ENCODE results near the gene CPTP. TPM values are rescaled to one million over a fixed set of nuclear protein-coding genes. Genes with fewer than 3 reads are reported as not detected.

CPTP gene
- total and polyA plus RNA-seq, 10 of the 15 experiments (the other 5 are each of a cell fraction or from before 2014, with no cell fraction given): 0.06 to 24.3 (median 10.0) TPM

DNA sequence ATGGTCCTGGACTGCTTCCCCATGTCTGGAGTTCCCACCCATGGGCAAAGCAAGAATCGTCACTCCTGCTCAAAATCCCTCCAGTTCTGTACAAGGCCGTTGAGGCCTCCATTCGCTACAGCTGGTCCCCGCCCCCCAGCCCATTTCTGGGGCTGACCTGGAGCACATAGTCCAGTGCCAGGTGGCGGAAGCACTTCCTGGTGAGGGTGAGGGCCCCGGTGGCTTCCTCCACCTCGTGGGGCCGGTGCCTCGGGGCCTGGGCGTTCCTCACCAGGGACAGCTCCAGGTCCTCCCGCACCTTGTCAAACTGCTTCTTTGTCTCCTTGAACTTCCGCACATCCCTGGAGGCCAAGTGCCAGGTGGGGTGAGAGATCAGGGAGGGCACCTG is 24.3 kb upstream of the CPTP start (continued):
- TF ChIP-seq BHLHE40 (IDR thresholded peaks at IDR 0.05; ENCODE audit: borderline replicate concordance in 1 of 2, low read depth in 2 of 2, low read length in 1 of 2) (no peak), TBL1XR1 (IDR thresholded peaks at IDR 0.05; ENCODE audit: low read depth, low read length) (no peak), SREBF1 (IDR thresholded peaks at IDR 0.05; ENCODE audit: low read length) (no peak), BCL11A (IDR thresholded peaks at IDR 0.05; ENCODE audit: low read depth, low read length) (no peak), NR2F1 (conservative IDR thresholded peaks at IDR 0.05) (no peak), RBBP5 (conservative IDR thresholded peaks at IDR 0.05) (no peak), YY1 (IDR thresholded peaks at IDR 0.05; ENCODE audit: low read depth, low read length) (no peak)

DNA sequence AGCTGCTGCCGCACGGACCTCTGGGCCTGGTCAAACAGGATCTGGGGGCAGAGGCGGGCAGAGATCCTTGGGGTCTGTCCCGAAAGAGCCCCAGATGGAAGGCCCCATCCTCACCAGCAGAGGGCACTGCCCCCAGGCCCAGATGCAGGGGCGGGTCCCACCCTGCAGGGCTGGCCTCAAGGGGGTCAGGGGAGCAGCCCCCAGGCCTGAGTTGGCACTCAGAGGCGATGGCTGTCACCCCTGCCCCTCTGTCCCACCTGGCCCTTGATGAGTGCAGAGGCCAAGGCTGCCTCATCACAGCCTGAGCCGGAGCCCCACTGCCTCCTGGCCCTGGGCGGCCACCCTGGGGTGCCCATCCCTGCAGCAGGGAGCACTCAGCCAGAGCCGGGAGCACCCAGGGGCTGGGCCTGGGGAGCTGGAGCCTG is 22.6 kb upstream of the CPTP start:
- in situ Hi-C loops (cut with MboI): no loop called here
- Histone ChIP-seq H3K4me3 (no peak overlapping the region), H3K27me3 (replicated peaks in 1 of 2; ENCODE audit: control insufficient read depth in 2 of 2, insufficient read depth in 2 of 2, low read length in 1 of 2) (no peaks in the 10 kb centered on the region), H3K36me3 (ENCODE audit: control insufficient read depth in 2 of 2, insufficient read depth in 2 of 2, low read length in 1 of 2) (no peaks in the 10 kb centered on the region), H3K9ac (ENCODE audit: control insufficient read depth, insufficient read depth, low read length) (no peak overlapping the region), H3K79me2 (ENCODE audit: control insufficient read depth, insufficient read depth, low read length) (peaks cover 16% of the 10 kb centered on the region), H3K4me2 (ENCODE audit: control insufficient read depth, insufficient read depth) (no peak overlapping the region), H4K20me1 (ENCODE audit: control insufficient read depth, insufficient read depth) (no peaks in the 10 kb centered on the region), H3K27ac (ENCODE audit: control insufficient read depth, insufficient read depth) (no peak overlapping the region), H3K4me1 (ENCODE audit: control insufficient read depth, insufficient read depth, low read length) (peaks cover 25% of the 10 kb centered on the region), H3K9me3 (replicated peaks; ENCODE audit: control insufficient read depth, insufficient read depth, low read length) (no peaks in the 10 kb centered on the region), H2AFZ (ENCODE audit: control insufficient read depth, low read depth, low read length) (no peak overlapping the region)
- DNase-seq (ENCODE audit: low read depth, low spot score) (no peak), ATAC-seq (no peak), FAIRE-seq (no peak)
- ChIA-PET SMC1A (ENCODE audit: uncharacterized antibody, unreplicated experiment) (no interaction called here), CTCF (no interaction called here), RAD21 (ENCODE audit: unreplicated experiment) (no interaction called here), POLR2A (no interaction called here)
- TF ChIP-seq IRF5 (IDR thresholded peaks at IDR 0.05; ENCODE audit: borderline replicate concordance): no peak
- TF ChIP-seq, protein P1, sequence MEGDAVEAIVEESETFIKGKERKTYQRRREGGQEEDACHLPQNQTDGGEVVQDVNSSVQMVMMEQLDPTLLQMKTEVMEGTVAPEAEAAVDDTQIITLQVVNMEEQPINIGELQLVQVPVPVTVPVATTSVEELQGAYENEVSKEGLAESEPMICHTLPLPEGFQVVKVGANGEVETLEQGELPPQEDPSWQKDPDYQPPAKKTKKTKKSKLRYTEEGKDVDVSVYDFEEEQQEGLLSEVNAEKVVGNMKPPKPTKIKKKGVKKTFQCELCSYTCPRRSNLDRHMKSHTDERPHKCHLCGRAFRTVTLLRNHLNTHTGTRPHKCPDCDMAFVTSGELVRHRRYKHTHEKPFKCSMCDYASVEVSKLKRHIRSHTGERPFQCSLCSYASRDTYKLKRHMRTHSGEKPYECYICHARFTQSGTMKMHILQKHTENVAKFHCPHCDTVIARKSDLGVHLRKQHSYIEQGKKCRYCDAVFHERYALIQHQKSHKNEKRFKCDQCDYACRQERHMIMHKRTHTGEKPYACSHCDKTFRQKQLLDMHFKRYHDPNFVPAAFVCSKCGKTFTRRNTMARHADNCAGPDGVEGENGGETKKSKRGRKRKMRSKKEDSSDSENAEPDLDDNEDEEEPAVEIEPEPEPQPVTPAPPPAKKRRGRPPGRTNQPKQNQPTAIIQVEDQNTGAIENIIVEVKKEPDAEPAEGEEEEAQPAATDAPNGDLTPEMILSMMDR (IDR thresholded peaks at IDR 0.05 in 2 of 3, conservative IDR thresholded peaks at IDR 0.05 in 1 of 3; ENCODE audit: control insufficient read depth in 2 of 3, extremely low read depth in 1 of 3, insufficient read depth in 1 of 3, low read depth in 3 of 3, low read length in 3 of 3): peak; percentile 27 to 63 (median 54); a peak in 5 of 6 replicates
- BruUV-seq (replicated peaks): no TSS peak
- 82% methylated on average over 9 of the region's 9 CpGs for WGBS (ENCODE audit: insufficient coverage, insufficient replicate concordance, low lambda C conversion rate, missing lambda C conversion rate)
- intact Hi-C loops (cut with micrococcal nuclease; ENCODE audit: unreplicated experiment): no loop called here

All from GM12878 (cell line).